Keratinocyte (primary cell): ENCODE data around the gene GSTM1. TPM values are rescaled to one million over a fixed set of nuclear protein-coding genes. Genes with fewer than 3 reads are reported as not detected.

ENCODE experiments used
- DNase-seq: peaks from one replicate; pipeline ENCODE4 v3.0.0-alpha.2; 2011; ENCODE audit warnings: low read depth, missing footprints, low spot score
- FAIRE-seq: peaks from 2 replicates; lab custom pipeline; 2011; peaks lifted over from hg19 to GRCh38; lab: Jason Lieb, UNC
- H2AFZ ChIP-seq: 2 replicates; pipeline ENCODE4 v1.6.0; 2012; ENCODE audit warnings: low read length, control low read depth, inconsistent platforms; ENCODE audit not compliant: control insufficient read depth
- H3K27ac ChIP-seq: 2 replicates; pipeline ENCODE4 v1.5.1; 2011; ENCODE audit warnings: low read length; ENCODE audit not compliant: control insufficient read depth, insufficient read depth
- H3K27me3 ChIP-seq: 3 replicates; pipeline ENCODE4 v1.6.0; 2011; ENCODE audit warnings: low read length; ENCODE audit not compliant: control insufficient read depth, insufficient read depth; ENCODE audit errors: extremely low read depth
- H3K36me3 ChIP-seq, 2 experiments: 2 replicates in 1 of 2; 3 replicates in 1 of 2; pipeline ENCODE4 v1.5.1; 2011; ENCODE audit warnings: low read length in 2 of 2, mild to moderate bottlenecking in 1 of 2; ENCODE audit not compliant: control insufficient read depth in 2 of 2, insufficient read depth in 2 of 2; ENCODE audit errors: extremely low read depth in 1 of 2
- H3K4me1 ChIP-seq: 3 replicates; pipeline ENCODE4 v1.5.1; 2011; ENCODE audit warnings: low read length; ENCODE audit not compliant: control insufficient read depth, insufficient read depth; ENCODE audit errors: extremely low read depth
- H3K4me2 ChIP-seq: 3 replicates; pipeline ENCODE4 v1.6.0; 2011; ENCODE audit warnings: low read depth, low read length; ENCODE audit not compliant: control insufficient read depth, insufficient read depth; ENCODE audit errors: extremely low read depth
- H3K4me3 ChIP-seq, 3 experiments: fragments of 200-600 bp in 1 of 3; sonication (generic) in 1 of 3; 2 replicates in 2 of 3; 3 replicates in 1 of 3; pipeline ENCODE4 v1.5.1; 2011 to 2016; ENCODE audit warnings: low read length in 3 of 3, mild to moderate bottlenecking in 3 of 3, control low read depth in 2 of 3, inconsistent platforms in 1 of 3, low read depth in 1 of 3, mixed read lengths in 1 of 3, mixed run types in 1 of 3, moderate library complexity in 1 of 3; ENCODE audit not compliant: control insufficient read depth in 2 of 3, insufficient read depth in 2 of 3; ENCODE audit errors: extremely low read depth in 1 of 3
- H3K79me2 ChIP-seq: 2 replicates; pipeline ENCODE4 v1.6.0; 2012; ENCODE audit warnings: low read length; ENCODE audit not compliant: control insufficient read depth, insufficient read depth
- H3K9ac ChIP-seq: 3 replicates; pipeline ENCODE4 v1.6.0; 2011; ENCODE audit warnings: low read length; ENCODE audit not compliant: control insufficient read depth, insufficient read depth; ENCODE audit errors: extremely low read depth
- H3K9me1 ChIP-seq: 3 replicates; pipeline ENCODE4 v1.6.0; 2011; ENCODE audit warnings: low read length; ENCODE audit not compliant: control insufficient read depth, insufficient read depth; ENCODE audit errors: extremely low read depth
- H3K9me3 ChIP-seq: 2 replicates; pipeline ENCODE4 v1.5.1; 2012; ENCODE audit warnings: low read depth, low read length; ENCODE audit not compliant: control insufficient read depth
- H4K20me1 ChIP-seq: 3 replicates; pipeline ENCODE4 v1.6.0; 2011; ENCODE audit warnings: low read length; ENCODE audit not compliant: control insufficient read depth, insufficient read depth; ENCODE audit errors: extremely low read depth
- EZH2 ChIP-seq: IDR thresholded peaks from one replicate; pipeline ENCODE4 v1.6.1; 2012; ENCODE audit warnings: inconsistent platforms, mild to moderate bottlenecking, low read length, moderate library complexity
- dilution Hi-C: fragments of 300-500 bp; cut with MboI; formaldehyde crosslinking; loops from one replicate; pipeline ENCODE4 v1.7.0; 2020; ENCODE audit warnings: low sequenced_read_pairs; ENCODE audit not compliant: extremely low pct_ligation_motif_present
- polyA plus RNA-seq, 5 experiments: library from polyadenylated mRNA; depleted of rRNA in 3 of 5; stranded (reverse) in 3 of 5; stranded (forward) in 1 of 5; unstranded in 1 of 5; fragments of >200 nt; gene quantifications; 1 replicate in 1 of 5; 2 replicates in 3 of 5; 3 replicates in 1 of 5; pipeline versions ENCODE4 v1.2.1 to v1.2.3, GENCODE V29; 2011 to 2012; ENCODE audit warnings: missing spikeins in 2 of 5, low read depth in 1 of 5, low replicate concordance in 1 of 5
- TF ChIP-seq, protein P1 (sequence below), 3 experiments: IDR thresholded peaks in 1 of 3; conservative IDR thresholded peaks in 1 of 3; optimal IDR thresholded peaks in 1 of 3; 2 replicates in 2 of 3; 3 replicates in 1 of 3; pipeline versions ENCODE3 to v1.5.1; 2011; ENCODE audit warnings: low read length in 3 of 3, mild to moderate bottlenecking in 3 of 3, moderate library complexity in 2 of 3, control low read depth in 1 of 3, inconsistent platforms in 1 of 3; ENCODE audit not compliant: insufficient read depth in 2 of 3; ENCODE audit errors: extremely low read depth in 1 of 3

GSTM1 gene
- polyA plus RNA-seq, 1 donor (not counting 4 experiments of a cell fraction or from before 2014, with no cell fraction given): 13.5 TPM

DNA sequence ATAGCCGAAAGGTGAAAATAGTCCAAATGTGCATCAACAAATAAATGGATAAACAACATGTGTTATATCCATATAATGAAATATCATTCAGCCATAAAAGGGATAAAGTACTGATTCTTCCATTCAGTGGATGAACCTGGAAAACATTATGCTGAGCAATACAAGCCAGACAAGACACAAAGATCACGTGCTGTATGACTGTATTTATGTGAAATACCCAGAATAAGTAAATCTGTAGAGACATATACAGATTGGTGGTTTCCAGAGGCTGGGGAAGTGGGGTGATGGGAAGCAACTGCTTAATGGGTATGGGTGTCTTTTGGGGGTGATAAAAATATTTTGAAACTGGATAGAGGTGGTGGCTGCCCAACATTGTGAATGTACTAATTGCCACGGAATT, 45.0 kb upstream of the GSTM1 start:
- H2AFZ ChIP-seq: no peak overlapping the region
- H3K4me2 ChIP-seq: no peak overlapping the region

GRCh38 chr1:109643385-109644230, 44.0 kb upstream of the GSTM1 start:
- dilution Hi-C loops: no loop called here
- H2AFZ ChIP-seq: peak overlapping the region; percentile 87
- H4K20me1 ChIP-seq: no peaks in the 10 kb centered on the region
- H3K9ac ChIP-seq: no peak overlapping the region
- no peaks in the 10 kb centered on the region for H3K9me3 ChIP-seq
- no peaks in the 10 kb centered on the region for H3K27me3 ChIP-seq
- H3K79me2 ChIP-seq: no peaks in the 10 kb centered on the region
- TF ChIP-seq EZH2: no peak
- TF ChIP-seq, protein P1, sequence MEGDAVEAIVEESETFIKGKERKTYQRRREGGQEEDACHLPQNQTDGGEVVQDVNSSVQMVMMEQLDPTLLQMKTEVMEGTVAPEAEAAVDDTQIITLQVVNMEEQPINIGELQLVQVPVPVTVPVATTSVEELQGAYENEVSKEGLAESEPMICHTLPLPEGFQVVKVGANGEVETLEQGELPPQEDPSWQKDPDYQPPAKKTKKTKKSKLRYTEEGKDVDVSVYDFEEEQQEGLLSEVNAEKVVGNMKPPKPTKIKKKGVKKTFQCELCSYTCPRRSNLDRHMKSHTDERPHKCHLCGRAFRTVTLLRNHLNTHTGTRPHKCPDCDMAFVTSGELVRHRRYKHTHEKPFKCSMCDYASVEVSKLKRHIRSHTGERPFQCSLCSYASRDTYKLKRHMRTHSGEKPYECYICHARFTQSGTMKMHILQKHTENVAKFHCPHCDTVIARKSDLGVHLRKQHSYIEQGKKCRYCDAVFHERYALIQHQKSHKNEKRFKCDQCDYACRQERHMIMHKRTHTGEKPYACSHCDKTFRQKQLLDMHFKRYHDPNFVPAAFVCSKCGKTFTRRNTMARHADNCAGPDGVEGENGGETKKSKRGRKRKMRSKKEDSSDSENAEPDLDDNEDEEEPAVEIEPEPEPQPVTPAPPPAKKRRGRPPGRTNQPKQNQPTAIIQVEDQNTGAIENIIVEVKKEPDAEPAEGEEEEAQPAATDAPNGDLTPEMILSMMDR (optimal IDR thresholded peaks at IDR 0.05 in 1 of 3, IDR thresholded peaks at IDR 0.05 in 1 of 3, conservative IDR thresholded peaks at IDR 0.05 in 1 of 3; ENCODE audit: extremely low read depth in 1 of 3, insufficient read depth in 2 of 3, low read length in 3 of 3): peak; percentile 82 to 96 (median 92)
- no peaks in the 10 kb centered on the region for H3K4me1 ChIP-seq
- no peak for DNase-seq
- H3K36me3 ChIP-seq: no peaks in the 10 kb centered on the region
- H3K9me1 ChIP-seq: no peaks in the 10 kb centered on the region
- H3K4me3 ChIP-seq: no peak overlapping the region
- no peak overlapping the region for H3K4me2 ChIP-seq
- no peak for FAIRE-seq
- H3K27ac ChIP-seq: no peak overlapping the region

More for the DNA sequence above, 45.0 kb upstream of the GSTM1 start:
- H3K27ac ChIP-seq: no peak overlapping the region
- FAIRE-seq (no peak), DNase-seq (no peak)
- H3K27me3 ChIP-seq: no peaks in the 10 kb centered on the region
- H3K79me2 ChIP-seq: no peaks in the 10 kb centered on the region
- no peaks in the 10 kb centered on the region for H3K9me1 ChIP-seq
- no peak overlapping the region for H3K9ac ChIP-seq
- dilution Hi-C loops: no loop called here
- no peaks in the 10 kb centered on the region for H3K9me3 ChIP-seq
- TF ChIP-seq EZH2: no peak
- TF ChIP-seq, protein P1 (optimal IDR thresholded peaks at IDR 0.05 in 1 of 3, IDR thresholded peaks at IDR 0.05 in 1 of 3, conservative IDR thresholded peaks at IDR 0.05 in 1 of 3; ENCODE audit: extremely low read depth in 1 of 3, insufficient read depth in 2 of 3, low read length in 3 of 3): no peak
- no peaks in the 10 kb centered on the region for H3K36me3 ChIP-seq
- no peaks in the 10 kb centered on the region for H4K20me1 ChIP-seq
- no peaks in the 10 kb centered on the region for H3K4me1 ChIP-seq
- no peak overlapping the region for H3K4me3 ChIP-seq
